Ascending aorta (tissue), 2 donors: Measurements from ENCODE around the gene CLIP2. TPM values are rescaled to one million over a fixed set of nuclear protein-coding genes. Genes with fewer than 3 reads are reported as not detected.

ENCODE experiments used
- DNase-seq, 2 donors: peaks; one replicate each; pipeline ENCODE4 v3.0.0-alpha.2; 2019; ENCODE audit warnings: low spot score in 2 of 2
- H3K27ac ChIP-seq, 2 donors: fragments of 200-600 bp; sonication (generic); one replicate each; pipeline ENCODE4 v1.5.1; 2016 to 2017; ENCODE audit warnings: mild to moderate bottlenecking in 1 of 2
- H3K27me3 ChIP-seq: fragments of 200-600 bp; sonication (generic); one replicate; pipeline ENCODE4 v1.5.1; 2017
- H3K36me3 ChIP-seq, 2 donors: fragments of 200-600 bp; sonication (generic); one replicate each; pipeline ENCODE4 v1.5.1; 2016
- H3K4me1 ChIP-seq, 2 donors: fragments of 200-600 bp; sonication (generic); one replicate each; pipeline ENCODE4 v1.5.1; 2016 to 2017; ENCODE audit warnings: mild to moderate bottlenecking in 1 of 2
- H3K4me3 ChIP-seq, 2 donors: fragments of 200-600 bp; sonication (generic); one replicate each; pipeline ENCODE4 v1.5.1; 2016 to 2017; ENCODE audit warnings: mild to moderate bottlenecking in 1 of 2
- H3K9me3 ChIP-seq, 2 donors: fragments of 200-600 bp; sonication (generic); one replicate each; pipeline ENCODE4 v1.5.1; 2016
- CTCF ChIP-seq, 3 experiments: fragments of 200-600 bp in 2 of 3; fragments of 450-650 bp in 1 of 3; sonication (generic) in 2 of 3; IDR thresholded peaks; one replicate each; pipeline ENCODE4 v1.5.1; 2016 to 2019; ENCODE audit warnings: antibody characterized with exemption in 3 of 3, mild to moderate bottlenecking in 1 of 3, moderate library complexity in 1 of 3
- intact Hi-C: fragments of 100-400 bp; cut with DNase I; formaldehyde crosslinking; loops from one replicate; pipeline ENCODE4 v1.15.1; 2023
- total RNA-seq: library from RNA; depleted of rRNA; stranded (reverse); fragments of >200 nt; gene quantifications from one replicate; pipeline ENCODE4 v1.1.0, GENCODE V29; 2016

Gene CLIP2
- total RNA-seq, 1 donor from 2014 or later, result 50.2 TPM

GRCh38 chr7:74256491-74257408 lies 32.5 kb upstream of the CLIP2 start:
- H3K4me3 ChIP-seq, result peak overlapping the region in 1 of 2 donors; percentile 21
- intact Hi-C loops, result loop anchor here (1.0 kb wide), 1 partner anchor 33 kb away; the partner anchor contains the start of gene CLIP2
- peak in 1 of 2 donors; percentile 83 for DNase-seq

GRCh38 chr7:74258639-74259038 lies 30.6 kb upstream of the CLIP2 start:
- H3K9me3 ChIP-seq, result no peaks in the 10 kb centered on the region
- no peak for DNase-seq
- H3K36me3 ChIP-seq, result no peaks in the 10 kb centered on the region
- H3K4me1 ChIP-seq, result peaks cover 4 to 22% of the 10 kb centered on the region in 2 donors
- H3K4me3 ChIP-seq, result no peak overlapping the region
- no peaks in the 10 kb centered on the region for H3K27me3 ChIP-seq
- no peak for TF ChIP-seq CTCF (IDR thresholded peaks at IDR 0.05)
- intact Hi-C loops, result no loop called here
- H3K27ac ChIP-seq, result no peak overlapping the region

More at GRCh38 chr7:74256491-74257408, 32.5 kb upstream of the CLIP2 start:
- Histone ChIP-seq H3K36me3 (no peaks in the 10 kb centered on the region), H3K27me3 (no peaks in the 10 kb centered on the region), H3K4me1 (peaks cover 4 to 25% of the 10 kb centered on the region in 2 donors), H3K9me3 (no peaks in the 10 kb centered on the region), H3K27ac (peak overlapping the region; percentile 91 to 95)
- no peak for TF ChIP-seq CTCF (IDR thresholded peaks at IDR 0.05)

GRCh38 chr7:74262639-74263398 lies 26.4 kb upstream of the CLIP2 start:
- no peak for TF ChIP-seq CTCF (IDR thresholded peaks at IDR 0.05)
- H3K4me3 ChIP-seq, result no peak overlapping the region
- H3K27me3 ChIP-seq, result no peaks in the 10 kb centered on the region
- no peaks in the 10 kb centered on the region for H3K9me3 ChIP-seq
- no peak overlapping the region for H3K27ac ChIP-seq
- H3K4me1 ChIP-seq, result no peaks in the 10 kb centered on the region
- DNase-seq, result no peak
- H3K36me3 ChIP-seq, result no peaks in the 10 kb centered on the region
- intact Hi-C loops, result no loop called here

DNA sequence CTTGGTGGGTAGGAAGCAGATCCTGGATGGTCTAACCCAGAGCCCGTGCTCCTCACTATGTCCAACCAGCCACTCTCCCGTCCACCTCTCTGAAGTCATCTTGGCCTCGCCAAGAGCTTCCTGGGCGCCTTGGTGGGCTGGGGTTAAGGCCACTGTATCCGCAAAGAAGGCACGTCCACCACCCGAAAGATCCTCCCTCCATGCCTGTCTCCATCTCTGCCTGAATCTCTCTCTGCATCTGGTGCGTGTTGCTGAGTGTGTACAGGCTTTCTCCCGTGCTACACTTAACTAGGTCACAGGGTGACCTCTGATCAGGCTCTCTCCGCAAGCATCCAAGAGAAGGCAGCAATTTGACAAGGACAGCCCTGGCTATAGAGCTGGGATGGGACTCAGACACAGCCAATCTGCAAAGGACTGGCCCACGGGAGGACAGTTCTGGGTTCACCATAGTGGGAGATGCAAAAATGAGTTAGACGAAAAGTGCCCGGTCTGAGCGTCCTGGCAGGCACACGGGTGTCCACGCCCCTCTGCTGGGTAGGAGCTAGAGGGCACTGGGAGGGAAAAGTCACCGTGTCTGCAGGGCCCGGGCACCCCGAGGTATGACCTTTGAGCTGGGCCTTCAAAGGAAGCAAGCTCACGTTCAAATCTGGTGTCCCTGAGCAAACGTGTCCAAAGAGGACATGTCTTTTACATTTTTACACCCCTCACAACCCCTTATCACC lies 25.6 kb upstream of the CLIP2 start:
- Histone ChIP-seq H3K27ac (no peak overlapping the region), H3K4me1 (no peaks in the 10 kb centered on the region), H3K36me3 (no peaks in the 10 kb centered on the region), H3K4me3 (no peak overlapping the region), H3K27me3 (no peaks in the 10 kb centered on the region), H3K9me3 (no peaks in the 10 kb centered on the region)
- no peak for TF ChIP-seq CTCF (IDR thresholded peaks at IDR 0.05)
- DNase-seq, result no peak
- intact Hi-C loops, result no loop called here

GRCh38 chr7:74266191-74266963 lies 22.8 kb upstream of the CLIP2 start:
- Histone ChIP-seq H3K4me1 (no peaks in the 10 kb centered on the region), H3K27ac (no peak overlapping the region), H3K9me3 (no peaks in the 10 kb centered on the region), H3K4me3 (no peak overlapping the region), H3K27me3 (no peaks in the 10 kb centered on the region), H3K36me3 (no peaks in the 10 kb centered on the region)
- DNase-seq, result no peak
- TF ChIP-seq CTCF (IDR thresholded peaks at IDR 0.05), result no peak
- intact Hi-C loops, result no loop called here
